Stimulated activated CD8-positive, alpha-beta memory T cell treated with anti-CD3 and anti-CD28 coated beads, Interleukin-15, amount 100 ng/mL, for 48 hours (primary cell): Measurements from ENCODE around the gene ITIH4.

Experiments used
- DNase-seq, 2 donors: peaks; one replicate each; pipeline ENCODE4 v3.0.0-alpha.2; 2020; ENCODE audit warnings: low read depth in 2 of 2

The ITIH4 gene

DNA sequence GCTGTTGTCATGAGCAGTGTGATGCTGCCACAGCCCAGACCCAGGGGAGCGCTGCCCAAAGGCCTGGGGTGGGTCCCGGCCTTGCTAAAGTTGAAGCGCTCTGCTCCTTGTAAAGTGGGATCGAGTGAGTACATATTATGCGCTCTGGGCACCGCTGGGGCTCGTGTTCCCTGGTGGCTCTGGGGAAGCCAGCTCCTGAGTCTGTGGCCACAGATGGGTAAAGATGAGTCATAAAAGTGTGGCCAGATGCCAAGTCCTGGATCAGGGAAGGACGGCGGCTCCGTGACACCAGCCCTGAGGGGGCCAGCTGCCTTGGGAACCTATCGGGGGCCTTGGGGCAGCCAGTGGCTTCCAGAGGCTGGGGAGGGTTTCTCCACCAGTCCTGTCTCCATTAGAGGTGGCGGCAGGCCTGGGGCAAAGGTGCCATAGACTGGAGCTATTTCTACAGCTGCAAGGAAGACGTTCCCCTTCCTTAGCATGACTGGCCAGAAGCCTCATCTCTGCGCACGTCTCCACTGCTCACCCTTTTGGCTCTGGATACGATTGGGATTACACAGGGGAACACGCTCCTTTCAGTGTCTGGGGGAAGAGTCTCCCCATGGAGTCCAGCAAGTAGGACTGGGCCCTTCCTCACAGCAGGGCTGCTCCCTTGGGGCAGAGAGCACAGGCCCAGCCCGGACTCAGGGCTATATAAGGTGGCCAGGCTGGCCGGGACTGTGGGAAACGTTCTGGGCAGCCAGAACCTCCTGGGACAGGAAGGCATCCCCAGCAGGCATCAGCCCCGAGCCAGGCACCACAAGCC is 1.2 kb upstream of the ITIH4 start:
- DNase-seq = no peak

GRCh38 chr3:52829906-52830463 is 487 bp downstream of the ITIH4 start:
- no peak for DNase-seq

DNA sequence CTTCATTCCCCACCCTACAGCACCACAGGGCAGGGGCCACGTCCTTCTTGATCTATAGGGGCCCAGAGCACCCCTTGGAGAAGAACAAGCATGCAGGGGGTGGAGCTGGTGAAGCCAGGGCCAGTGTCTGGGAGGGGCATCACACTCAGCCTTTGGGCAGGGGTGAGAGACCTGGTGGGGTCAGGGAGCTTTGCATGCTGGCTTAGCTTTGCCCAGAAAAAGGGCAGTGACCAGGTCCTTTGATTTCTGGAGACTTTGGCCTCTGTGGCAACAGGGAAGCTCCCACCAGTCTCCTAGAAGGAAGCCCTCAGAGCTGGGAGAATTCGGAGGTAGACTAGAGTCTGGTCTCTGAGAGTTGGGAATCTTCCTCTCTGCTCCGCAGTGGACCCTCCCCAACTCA is 990 bp downstream of the ITIH4 start:
- no peak for DNase-seq

- no peak for DNase-seq
Observed at GRCh38 chr3:52827866-52828376, 2.6 kb downstream of the ITIH4 start.

- no peak for DNase-seq
Observed at GRCh38 chr3:52827441-52827840, 3.0 kb downstream of the ITIH4 start.

DNA sequence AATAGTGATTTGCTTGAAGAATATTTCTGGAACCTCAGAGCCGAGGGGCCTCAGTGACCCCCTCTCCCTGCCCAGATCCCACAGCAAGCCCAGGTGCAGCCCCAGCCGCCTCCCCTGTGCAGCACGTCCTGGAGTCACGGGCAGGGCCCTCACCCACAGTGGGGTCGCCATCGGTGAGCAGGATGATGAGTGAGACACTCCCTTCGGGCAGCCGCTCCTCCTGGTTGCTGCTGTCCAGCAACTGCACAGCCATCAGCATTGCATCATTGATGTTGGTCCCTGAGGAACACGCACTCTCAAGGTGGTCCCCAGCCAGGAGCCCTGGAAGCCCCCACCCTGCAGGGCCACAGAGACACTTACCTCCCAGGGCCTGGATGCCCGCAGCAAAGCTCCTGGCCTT is 6.4 kb downstream of the ITIH4 start:
- DNase-seq = no peak

DNA sequence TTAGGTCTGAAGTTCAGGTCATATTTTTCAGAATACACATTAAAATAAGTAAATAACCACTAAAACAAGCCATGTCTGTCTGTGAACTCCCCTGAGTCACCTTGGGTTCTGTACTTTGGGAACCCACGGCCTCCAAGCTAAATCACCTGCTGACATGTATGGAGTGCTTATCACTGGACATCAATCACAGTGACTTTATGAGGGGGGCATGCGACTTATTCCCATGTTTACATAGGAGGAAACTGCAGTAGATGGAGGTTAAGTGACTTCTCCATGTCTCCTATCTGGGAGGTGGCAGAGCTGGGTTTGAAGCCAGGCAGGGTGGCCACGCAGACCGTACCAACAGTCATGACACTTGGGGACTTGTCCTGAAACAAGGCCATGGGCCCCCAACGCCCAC is 8.1 kb downstream of the ITIH4 start:
- DNase-seq = no peak

DNA sequence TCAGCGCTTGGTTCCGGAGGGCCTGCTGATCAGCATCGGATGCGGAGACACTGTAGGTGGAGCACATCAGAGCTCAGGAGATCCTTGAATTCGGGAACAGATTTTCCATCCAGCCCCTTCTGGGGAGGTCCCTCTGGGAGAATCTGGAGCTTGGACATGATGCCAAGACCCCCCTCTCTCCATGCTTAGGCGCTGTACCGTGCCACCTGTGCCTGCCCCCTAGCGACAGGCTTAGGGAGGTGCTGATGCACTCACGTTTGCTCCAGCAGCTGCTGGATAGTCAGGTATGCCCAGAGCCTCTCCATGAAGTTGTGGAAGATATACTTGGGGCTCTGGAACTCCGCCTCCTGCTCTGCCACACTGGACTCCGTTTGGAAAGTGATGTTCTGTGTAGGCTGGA is 9.7 kb downstream of the ITIH4 start:
- DNase-seq = no peak

GRCh38 chr3:52819936-52820335 is 10.5 kb downstream of the ITIH4 start:
- no peak for DNase-seq

GRCh38 chr3:52817860-52818259 is 12.6 kb downstream of the ITIH4 start:
- no peak for DNase-seq

DNA sequence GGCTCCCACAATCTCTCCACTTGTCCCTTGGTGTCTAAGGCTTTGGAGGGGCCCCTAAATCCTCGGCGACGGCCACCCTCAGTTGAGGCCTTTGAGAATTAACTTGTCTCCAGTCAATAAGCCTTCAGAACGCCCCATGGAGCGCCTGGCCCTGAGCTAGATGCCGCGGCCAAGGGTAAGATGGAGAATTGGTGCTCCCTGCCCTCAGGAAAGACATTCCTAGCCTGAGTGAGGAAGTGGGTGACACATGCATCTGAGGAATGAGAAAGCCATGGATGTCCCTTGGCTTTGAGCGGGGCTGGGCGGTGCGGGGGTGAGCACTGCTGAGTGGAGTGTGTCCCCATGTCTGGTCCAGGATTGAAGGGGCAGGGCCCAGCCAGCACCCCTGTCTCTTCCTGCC is 13.3 kb downstream of the ITIH4 start:
- DNase-seq = no peak

DNA sequence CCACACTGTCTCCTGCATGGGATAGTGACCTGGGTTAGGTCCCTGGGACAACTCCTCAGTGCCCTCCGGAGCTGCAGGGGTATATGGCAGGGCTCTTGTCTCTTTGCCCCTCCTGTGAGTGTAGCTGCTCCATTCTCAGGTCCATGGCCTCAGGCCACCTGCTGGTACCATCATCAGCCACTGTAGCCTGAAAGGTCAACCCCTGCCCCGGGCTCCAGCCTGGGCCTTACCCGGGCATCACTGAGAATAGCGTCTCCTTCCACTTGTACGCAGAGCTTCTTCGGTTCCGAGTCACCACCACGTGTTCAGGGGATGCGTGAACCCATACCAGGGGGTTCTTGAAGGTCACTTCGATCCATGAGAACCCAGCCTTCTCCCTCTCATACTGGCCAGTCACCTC is 13.8 kb downstream of the ITIH4 start:
- DNase-seq = no peak

GRCh38 chr3:52816199-52816598 is 14.3 kb downstream of the ITIH4 start:
- no peak for DNase-seq

DNA sequence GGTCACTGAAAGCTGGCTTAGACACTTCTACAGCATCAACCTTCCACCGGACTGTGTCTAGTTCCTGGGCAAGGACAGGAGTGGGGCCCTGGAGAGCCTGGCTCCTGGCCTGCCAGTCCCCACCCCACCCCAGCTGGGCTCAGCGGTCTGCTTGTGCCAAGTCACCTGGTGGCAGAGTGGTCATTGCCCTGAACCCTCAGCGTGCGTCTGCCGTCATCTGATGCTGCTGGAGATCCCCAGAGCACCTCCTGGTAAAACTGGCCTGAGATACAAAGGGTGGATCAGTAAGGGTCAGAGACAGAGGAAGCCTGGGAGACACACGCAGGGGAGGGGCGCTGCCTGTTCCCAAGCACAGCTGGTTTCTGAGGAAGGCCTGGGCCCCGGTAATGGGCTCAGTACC is 16.7 kb downstream of the ITIH4 start:
- no peak for DNase-seq

DNA sequence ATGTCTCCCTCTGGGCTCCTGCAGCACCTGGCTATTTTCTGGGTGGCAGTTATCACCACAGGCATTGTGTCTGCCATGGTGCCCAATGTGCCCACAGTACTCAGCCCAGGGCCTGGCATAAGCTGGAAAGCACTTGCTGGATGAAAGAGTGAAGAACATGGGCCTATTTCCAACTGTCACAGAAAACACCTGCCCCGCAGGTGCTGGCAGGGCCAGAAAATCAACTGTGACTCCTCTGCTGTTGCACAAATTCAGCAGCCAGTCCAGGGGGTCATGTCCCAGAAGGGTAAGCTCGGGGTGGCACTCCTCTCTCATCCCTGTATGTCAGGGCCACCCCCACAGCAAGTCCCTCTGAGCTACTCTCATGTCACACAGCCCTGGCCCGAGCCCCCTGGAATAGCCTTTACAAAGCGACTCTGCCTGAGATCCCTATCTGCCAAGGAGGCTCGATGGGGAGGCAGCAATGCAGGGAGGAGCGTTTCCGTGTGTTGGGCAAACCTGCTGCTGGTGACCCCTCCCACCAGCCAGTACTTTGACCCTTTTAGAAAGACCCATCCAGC is 18.9 kb downstream of the ITIH4 start:
- DNase-seq = no peak

- DNase-seq = no peak
Observed at GRCh38 chr3:52810923-52811322, 19.5 kb downstream of the ITIH4 start.

- DNase-seq = no peak
Observed at GRCh38 chr3:52809662-52810377, 20.7 kb downstream of the ITIH4 start.

GRCh38 chr3:52809149-52809548 is 21.3 kb downstream of the ITIH4 start:
- no peak for DNase-seq

GRCh38 chr3:52805270-52806039 is 25.0 kb downstream of the ITIH4 start:
- DNase-seq = no peak

DNA sequence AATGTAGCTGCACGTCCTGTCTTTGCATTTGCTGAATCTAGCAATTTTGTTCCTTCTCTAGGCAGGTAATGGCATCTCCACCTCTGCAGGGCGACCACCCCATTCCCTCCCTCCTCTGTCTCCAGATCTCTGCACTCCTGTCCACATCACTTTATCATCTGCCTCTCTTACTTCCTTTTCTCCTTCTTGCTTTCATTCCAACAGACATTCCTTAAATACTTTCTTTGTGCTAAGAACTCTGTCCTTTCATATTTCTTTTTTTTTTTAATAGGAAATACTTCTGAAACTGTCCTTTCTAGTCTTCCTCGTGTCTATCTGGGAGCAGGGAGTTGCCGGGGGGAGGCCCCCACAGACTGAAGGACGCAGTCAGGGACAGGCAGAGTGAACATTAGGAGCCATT is 28.6 kb downstream of the ITIH4 start:
- no peak for DNase-seq

GRCh38 chr3:52800079-52800478 is 30.4 kb downstream of the ITIH4 start:
- no peak for DNase-seq

GRCh38 chr3:52798978-52799476 is 31.4 kb downstream of the ITIH4 start:
- DNase-seq = no peak
